HepG2 (cell line): ENCODE measurements around the gene ARHGAP21. TPM values are rescaled to one million over a fixed set of nuclear protein-coding genes. Genes with fewer than 3 reads are reported as not detected.
A peak's percentile ranks its signal among the peaks of the same experiment; 100 is the strongest.

Experiments
- AGO2 ChIP-seq: fragments of 200-400 bp; formaldehyde crosslinking; optimal IDR thresholded peaks from 2 replicates; pipeline ENCODE3; 2017; ENCODE audit warnings: mild to moderate bottlenecking, low read depth, low read length, moderate library complexity
- ETV5 ChIP-seq: IDR thresholded peaks from 2 replicates; pipeline ENCODE4 v1.6.1; 2018; ENCODE audit warnings: missing biosample characterization, missing genetic modification reagents, inconsistent platforms, borderline replicate concordance
- GMEB1 ChIP-seq: sonication (generic); formaldehyde crosslinking; IDR thresholded peaks from 2 replicates; pipeline ENCODE4 v1.5.1; 2020; ENCODE audit warnings: missing genetic modification reagents, mild to moderate bottlenecking, borderline replicate concordance
- HOXA9 ChIP-seq: sonication (generic); formaldehyde crosslinking; IDR thresholded peaks from 2 replicates; pipeline ENCODE4 v1.8.1; 2022; ENCODE audit warnings: missing genetic modification reagents, mild to moderate bottlenecking, moderate library complexity, borderline replicate concordance
- KAT8 ChIP-seq: IDR thresholded peaks from 2 replicates; pipeline ENCODE4 v1.6.1; 2016; ENCODE audit warnings: missing genetic modification reagents, missing compliant biosample characterization
- RNF219 ChIP-seq: sonication (generic); formaldehyde crosslinking; IDR thresholded peaks from 2 replicates; pipeline ENCODE4 v1.5.0; 2020; ENCODE audit warnings: mild to moderate bottlenecking, missing genetic modification reagents
- SMAD9 ChIP-seq: sonication (generic); formaldehyde crosslinking; IDR thresholded peaks from 2 replicates; pipeline ENCODE4 v1.5.1; 2020; ENCODE audit warnings: mild to moderate bottlenecking, missing genetic modification reagents
- SP1 ChIP-seq, 2 experiments: fragments of 450-650 bp in 1 of 2; sonication (generic) in 1 of 2; formaldehyde crosslinking in 1 of 2; IDR thresholded peaks; 2 replicates each; pipeline versions ENCODE4 v1.4.0 to v1.6.1; 2016 to 2020; ENCODE audit warnings: missing genetic modification reagents in 1 of 2
- TBP ChIP-seq: sonication (generic); formaldehyde crosslinking; IDR thresholded peaks from 2 replicates; pipeline ENCODE4 v1.5.0; 2020; ENCODE audit warnings: missing genetic modification reagents
- TEAD2 ChIP-seq: sonication (generic); formaldehyde crosslinking; IDR thresholded peaks from 2 replicates; pipeline ENCODE4 v1.9.0; 2021; ENCODE audit warnings: missing genetic modification reagents
- ZBTB20 ChIP-seq: sonication (generic); formaldehyde crosslinking; IDR thresholded peaks from 2 replicates; pipeline ENCODE4 v1.8.1; 2023; ENCODE audit warnings: missing genetic modification reagents, low read depth, mild to moderate bottlenecking, borderline replicate concordance
- ZFP36L1 ChIP-seq: sonication (generic); formaldehyde crosslinking; IDR thresholded peaks from 2 replicates; pipeline ENCODE4 v1.8.0; 2022; ENCODE audit warnings: mild to moderate bottlenecking, missing genetic modification reagents, moderate library complexity
- ZKSCAN5 ChIP-seq: sonication (generic); formaldehyde crosslinking; IDR thresholded peaks from 2 replicates; pipeline ENCODE4 v1.5.1; 2020; ENCODE audit warnings: mild to moderate bottlenecking, missing genetic modification reagents
- ZNF331 ChIP-seq: sonication (generic); formaldehyde crosslinking; IDR thresholded peaks from 2 replicates; pipeline ENCODE4 v1.4.0; 2020; ENCODE audit warnings: missing genetic modification reagents
- ZNF44 ChIP-seq: sonication (generic); formaldehyde crosslinking; IDR thresholded peaks from 2 replicates; pipeline ENCODE4 v1.5.1; 2020; ENCODE audit warnings: mild to moderate bottlenecking, missing genetic modification reagents
- ZNF441 ChIP-seq: sonication (generic); formaldehyde crosslinking; IDR thresholded peaks from 2 replicates; pipeline ENCODE4 v1.7.0; 2021; ENCODE audit warnings: missing genetic modification reagents, borderline replicate concordance
- ZNF512 ChIP-seq: sonication (generic); formaldehyde crosslinking; IDR thresholded peaks from 2 replicates; pipeline ENCODE4 v1.4.0; 2020; ENCODE audit warnings: mild to moderate bottlenecking, missing genetic modification reagents
- ZNF605 ChIP-seq: sonication (generic); formaldehyde crosslinking; IDR thresholded peaks from 2 replicates; pipeline ENCODE4 v1.8.0; 2022; ENCODE audit warnings: mild to moderate bottlenecking, missing genetic modification reagents
- ZNF782 ChIP-seq: sonication (generic); formaldehyde crosslinking; IDR thresholded peaks from 2 replicates; pipeline ENCODE4 v1.4.0; 2020; ENCODE audit warnings: missing genetic modification reagents, mild to moderate bottlenecking, borderline replicate concordance
- ZNF816 ChIP-seq: sonication (generic); formaldehyde crosslinking; IDR thresholded peaks from 2 replicates; pipeline ENCODE4 v1.8.0; 2022; ENCODE audit warnings: missing genetic modification reagents, mild to moderate bottlenecking, borderline replicate concordance
- ZXDC ChIP-seq: sonication (generic); formaldehyde crosslinking; IDR thresholded peaks from 2 replicates; pipeline ENCODE4 v1.5.0; 2020; ENCODE audit warnings: mild to moderate bottlenecking, missing genetic modification reagents
- polyA plus RNA-seq, 8 experiments: library from polyadenylated mRNA; depleted of rRNA in 3 of 8; stranded (reverse) in 7 of 8; unstranded in 1 of 8; fragments of >200 nt; fragmentation: Illumina TruSeq in 4 of 8; extraction: Trizol in 4 of 8; gene quantifications; 2 replicates each; pipeline versions ENCODE4 v1.2.1 to v1.2.3, GENCODE V29; 2011 to 2016; ENCODE audit warnings: low read depth in 4 of 8, missing spikeins in 1 of 8, mixed read lengths in 1 of 8; ENCODE audit not compliant: insufficient read depth in 1 of 8
- total RNA-seq, 5 experiments: library from RNA; depleted of rRNA; stranded (reverse); fragments of >200 nt; fragmentation: Illumina TruSeq; extraction: Trizol; gene quantifications; 2 replicates each; pipeline ENCODE4 v1.2.3, GENCODE V29; 2016; ENCODE audit warnings: low read depth in 1 of 5

The ARHGAP21 gene
- total and polyA plus RNA-seq, 2 of the 13 experiments (the other 11 are each of a cell fraction or from before 2014, with no cell fraction given), result 23.9 to 26.6 TPM

- TF ChIP-seq ZXDC (CRISPR knock-in tag), result no peak
- no peak for TF ChIP-seq AGO2
- TF ChIP-seq ZNF44 (CRISPR knock-in tag), result no peak
- no peak for TF ChIP-seq ZKSCAN5 (CRISPR knock-in tag)
- no peak for TF ChIP-seq ZNF782 (CRISPR knock-in tag)
- TF ChIP-seq ZBTB20, result no peak; the same call in 1 of the 2 replicates
- peak; percentile 57; the same call in 1 of the 2 replicates for TF ChIP-seq ZFP36L1 (CRISPR knock-in tag)
- TF ChIP-seq ETV5, result no peak; the same call in 1 of the 2 replicates
- no peak for TF ChIP-seq SP1 (IDR thresholded peaks at IDR 0.05)
- peak; percentile 91 for TF ChIP-seq SP1 (CRISPR knock-in tag; IDR thresholded peaks at IDR 0.05)
- TF ChIP-seq TBP (CRISPR knock-in tag), result no peak
- TF ChIP-seq ZNF816 (CRISPR knock-in tag), result no peak
- no peak for TF ChIP-seq TEAD2 (CRISPR knock-in tag)
- no peak for TF ChIP-seq GMEB1 (CRISPR knock-in tag)
- no peak for TF ChIP-seq KAT8 (CRISPR knock-in tag)
- no peak for TF ChIP-seq ZNF331 (CRISPR knock-in tag)
- no peak for TF ChIP-seq ZNF512 (CRISPR knock-in tag)
- no peak for TF ChIP-seq ZNF441 (CRISPR knock-in tag)
- TF ChIP-seq HOXA9 (CRISPR knock-in tag), result no peak
- 0 out of 2 replicates have a peak, but pooled peaks have one; percentile 40 for TF ChIP-seq ZNF605
- no peak for TF ChIP-seq RNF219 (CRISPR knock-in tag)
- no peak for TF ChIP-seq SMAD9
These were observed 918 bp upstream of the ARHGAP21 start (continued) for GRCh38 chr10:24724381-24725228.
